ENCODE data around the gene AQP7.
"Not testable (repeated sequence)": the region's sequence is repeated elsewhere in the genome, so short reads cannot be mapped to it uniquely, and the experiment has no call there.

The AQP7 gene

GRCh38 chr9:33395159-33395879, 7.0 kb downstream of the AQP7 start:
- not testable (repeated sequence) for H3K27me3 ChIP-seq; H3K27ac ChIP-seq; H3K36me3 ChIP-seq; H3K9me3 ChIP-seq; H3K4me1 ChIP-seq (ENCODE audit: control insufficient read depth in 1 of 2, insufficient read depth in 1 of 2, low read depth in 1 of 2, low read length in 1 of 2); H3K4me3 ChIP-seq (ENCODE audit: low read depth in 1 of 2, low read length in 1 of 2)

GRCh38 chr9:33393986-33394385, 8.4 kb downstream of the AQP7 start:
- not testable (repeated sequence) for H3K27me3 ChIP-seq; H3K4me3 ChIP-seq (ENCODE audit: low read depth in 1 of 2, low read length in 1 of 2); H3K27ac ChIP-seq; H3K9me3 ChIP-seq; H3K4me1 ChIP-seq (ENCODE audit: control insufficient read depth in 1 of 2, insufficient read depth in 1 of 2, low read depth in 1 of 2, low read length in 1 of 2); H3K36me3 ChIP-seq

- H3K36me3 ChIP-seq, result no peaks in the 10 kb centered on the region
- H3K9me3 ChIP-seq, result no peaks in the 10 kb centered on the region
- no peak overlapping the region for H3K4me3 ChIP-seq (ENCODE audit: low read depth in 1 of 2, low read length in 1 of 2)
- no peak for TF ChIP-seq CTCF (IDR thresholded peaks at IDR 0.05)
- no peak overlapping the region for H3K27ac ChIP-seq
- no peaks in the 10 kb centered on the region for H3K27me3 ChIP-seq
- H3K4me1 ChIP-seq (ENCODE audit: control insufficient read depth in 1 of 2, insufficient read depth in 1 of 2, low read depth in 1 of 2, low read length in 1 of 2), result no peaks in the 10 kb centered on the region
Measured at GRCh38 chr9:33393581-33393980, 8.8 kb downstream of the AQP7 start.

GRCh38 chr9:33392591-33393021, 9.8 kb downstream of the AQP7 start:
- H3K4me3 ChIP-seq (ENCODE audit: low read depth in 1 of 2, low read length in 1 of 2); H3K36me3 ChIP-seq; H3K9me3 ChIP-seq; H3K27ac ChIP-seq; H3K4me1 ChIP-seq (ENCODE audit: control insufficient read depth in 1 of 2, insufficient read depth in 1 of 2, low read depth in 1 of 2, low read length in 1 of 2); H3K27me3 ChIP-seq: not testable (repeated sequence)

- not testable (repeated sequence) for H3K36me3 ChIP-seq; H3K9me3 ChIP-seq; H3K4me1 ChIP-seq (ENCODE audit: control insufficient read depth in 1 of 2, insufficient read depth in 1 of 2, low read depth in 1 of 2, low read length in 1 of 2); H3K4me3 ChIP-seq (ENCODE audit: low read depth in 1 of 2, low read length in 1 of 2); H3K27me3 ChIP-seq; H3K27ac ChIP-seq
Measured at GRCh38 chr9:33391111-33391771, 11.1 kb downstream of the AQP7 start.

- Histone ChIP-seq H3K9me3 (no peaks in the 10 kb centered on the region), H3K27me3 (no peaks in the 10 kb centered on the region)
- no peak for TF ChIP-seq CTCF (IDR thresholded peaks at IDR 0.05)
Measured at GRCh38 chr9:33388110-33388994, 14.0 kb downstream of the AQP7 start.

GRCh38 chr9:33386998-33387397, 15.4 kb downstream of the AQP7 start:
- not testable (repeated sequence) for H3K36me3 ChIP-seq; H3K27me3 ChIP-seq; H3K4me3 ChIP-seq (ENCODE audit: low read depth in 1 of 2, low read length in 1 of 2); H3K9me3 ChIP-seq; H3K4me1 ChIP-seq (ENCODE audit: control insufficient read depth in 1 of 2, insufficient read depth in 1 of 2, low read depth in 1 of 2, low read length in 1 of 2); H3K27ac ChIP-seq

More at GRCh38 chr9:33388110-33388994, 14.0 kb downstream of the AQP7 start:
- Histone ChIP-seq H3K36me3 (no peaks in the 10 kb centered on the region), H3K27ac (no peak overlapping the region), H3K4me1 (ENCODE audit: control insufficient read depth in 1 of 2, insufficient read depth in 1 of 2, low read depth in 1 of 2, low read length in 1 of 2) (no peaks in the 10 kb centered on the region), H3K4me3 (ENCODE audit: low read depth in 1 of 2, low read length in 1 of 2) (no peak overlapping the region)

- H3K36me3 ChIP-seq; H3K9me3 ChIP-seq; H3K27ac ChIP-seq; H3K4me1 ChIP-seq (ENCODE audit: control insufficient read depth in 1 of 2, insufficient read depth in 1 of 2, low read depth in 1 of 2, low read length in 1 of 2); H3K4me3 ChIP-seq (ENCODE audit: low read depth in 1 of 2, low read length in 1 of 2); H3K27me3 ChIP-seq: not testable (repeated sequence)
Measured at GRCh38 chr9:33386641-33386996, 15.7 kb downstream of the AQP7 start.

GRCh38 chr9:33385979-33386640, 16.3 kb downstream of the AQP7 start:
- not testable (repeated sequence) for H3K27ac ChIP-seq; H3K4me3 ChIP-seq (ENCODE audit: low read depth in 1 of 2, low read length in 1 of 2)

GRCh38 chr9:33385536-33385935, 16.8 kb downstream of the AQP7 start:
- not testable (repeated sequence) for H3K27me3 ChIP-seq; H3K9me3 ChIP-seq; H3K36me3 ChIP-seq; H3K27ac ChIP-seq; H3K4me1 ChIP-seq (ENCODE audit: control insufficient read depth in 1 of 2, insufficient read depth in 1 of 2, low read depth in 1 of 2, low read length in 1 of 2); H3K4me3 ChIP-seq (ENCODE audit: low read depth in 1 of 2, low read length in 1 of 2)

More at GRCh38 chr9:33385979-33386640, 16.3 kb downstream of the AQP7 start:
- not testable (repeated sequence) for H3K9me3 ChIP-seq; H3K36me3 ChIP-seq; H3K4me1 ChIP-seq (ENCODE audit: control insufficient read depth in 1 of 2, insufficient read depth in 1 of 2, low read depth in 1 of 2, low read length in 1 of 2); H3K27me3 ChIP-seq

GRCh38 chr9:33383396-33383795, 19.0 kb downstream of the AQP7 start:
- not testable (repeated sequence) for H3K27ac ChIP-seq; H3K36me3 ChIP-seq; H3K4me1 ChIP-seq (ENCODE audit: control insufficient read depth in 1 of 2, insufficient read depth in 1 of 2, low read depth in 1 of 2, low read length in 1 of 2); H3K9me3 ChIP-seq; H3K4me3 ChIP-seq (ENCODE audit: low read depth in 1 of 2, low read length in 1 of 2); H3K27me3 ChIP-seq
